ENCODE data around the gene SP3. TPM values are rescaled to one million over a fixed set of nuclear protein-coding genes. Genes with fewer than 3 reads are reported as not detected.

Gene SP3
- total RNA-seq, 4 donors from 2014 or later = 69.7 to 94.3 (median 87.6) TPM

DNA sequence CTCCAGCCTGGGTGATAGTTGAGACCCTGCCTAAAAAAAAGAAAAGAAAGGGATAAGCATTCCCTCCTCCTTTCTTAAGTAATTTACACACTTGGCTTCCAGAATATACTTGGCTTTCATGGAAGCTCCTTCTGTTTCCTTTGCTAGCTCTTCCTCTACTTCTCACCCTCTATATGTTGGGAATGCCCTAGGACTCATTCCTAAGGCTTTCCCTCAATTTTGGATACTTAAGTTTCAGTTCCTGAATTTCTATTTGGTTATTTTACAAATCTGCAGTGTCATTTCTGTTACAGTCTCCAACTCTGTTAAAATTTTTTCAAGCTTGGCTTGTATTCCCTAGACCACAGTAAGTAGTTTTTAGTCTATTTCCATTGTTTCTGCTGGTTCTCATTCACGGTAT is 23.6 kb downstream of the SP3 start:
- Histone ChIP-seq H3K27me3 (no peaks in the 10 kb centered on the region), H3K9me3 (no peaks in the 10 kb centered on the region), H3K27ac (no peak overlapping the region), H3K36me3 (no peaks in the 10 kb centered on the region), H3K4me3 (no peak overlapping the region), H3K4me1 (peaks cover 3 to 94% (median 18%) of the 10 kb centered on the region in 3 donors)
- 83 to 85% methylated on average over 1 of the region's 1 CpG for WGBS, 2 donors (ENCODE audit: low coverage in 1 of 2)
- TF ChIP-seq POLR2AphosphoS5 (IDR thresholded peaks at IDR 0.05) (no peak), POLR2A (IDR thresholded peaks at IDR 0.05) (no peak), EP300 (IDR thresholded peaks at IDR 0.05) (no peak)
- TF ChIP-seq, protein P1, sequence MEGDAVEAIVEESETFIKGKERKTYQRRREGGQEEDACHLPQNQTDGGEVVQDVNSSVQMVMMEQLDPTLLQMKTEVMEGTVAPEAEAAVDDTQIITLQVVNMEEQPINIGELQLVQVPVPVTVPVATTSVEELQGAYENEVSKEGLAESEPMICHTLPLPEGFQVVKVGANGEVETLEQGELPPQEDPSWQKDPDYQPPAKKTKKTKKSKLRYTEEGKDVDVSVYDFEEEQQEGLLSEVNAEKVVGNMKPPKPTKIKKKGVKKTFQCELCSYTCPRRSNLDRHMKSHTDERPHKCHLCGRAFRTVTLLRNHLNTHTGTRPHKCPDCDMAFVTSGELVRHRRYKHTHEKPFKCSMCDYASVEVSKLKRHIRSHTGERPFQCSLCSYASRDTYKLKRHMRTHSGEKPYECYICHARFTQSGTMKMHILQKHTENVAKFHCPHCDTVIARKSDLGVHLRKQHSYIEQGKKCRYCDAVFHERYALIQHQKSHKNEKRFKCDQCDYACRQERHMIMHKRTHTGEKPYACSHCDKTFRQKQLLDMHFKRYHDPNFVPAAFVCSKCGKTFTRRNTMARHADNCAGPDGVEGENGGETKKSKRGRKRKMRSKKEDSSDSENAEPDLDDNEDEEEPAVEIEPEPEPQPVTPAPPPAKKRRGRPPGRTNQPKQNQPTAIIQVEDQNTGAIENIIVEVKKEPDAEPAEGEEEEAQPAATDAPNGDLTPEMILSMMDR (IDR thresholded peaks at IDR 0.05) = no peak
- no peak for ATAC-seq

DNA sequence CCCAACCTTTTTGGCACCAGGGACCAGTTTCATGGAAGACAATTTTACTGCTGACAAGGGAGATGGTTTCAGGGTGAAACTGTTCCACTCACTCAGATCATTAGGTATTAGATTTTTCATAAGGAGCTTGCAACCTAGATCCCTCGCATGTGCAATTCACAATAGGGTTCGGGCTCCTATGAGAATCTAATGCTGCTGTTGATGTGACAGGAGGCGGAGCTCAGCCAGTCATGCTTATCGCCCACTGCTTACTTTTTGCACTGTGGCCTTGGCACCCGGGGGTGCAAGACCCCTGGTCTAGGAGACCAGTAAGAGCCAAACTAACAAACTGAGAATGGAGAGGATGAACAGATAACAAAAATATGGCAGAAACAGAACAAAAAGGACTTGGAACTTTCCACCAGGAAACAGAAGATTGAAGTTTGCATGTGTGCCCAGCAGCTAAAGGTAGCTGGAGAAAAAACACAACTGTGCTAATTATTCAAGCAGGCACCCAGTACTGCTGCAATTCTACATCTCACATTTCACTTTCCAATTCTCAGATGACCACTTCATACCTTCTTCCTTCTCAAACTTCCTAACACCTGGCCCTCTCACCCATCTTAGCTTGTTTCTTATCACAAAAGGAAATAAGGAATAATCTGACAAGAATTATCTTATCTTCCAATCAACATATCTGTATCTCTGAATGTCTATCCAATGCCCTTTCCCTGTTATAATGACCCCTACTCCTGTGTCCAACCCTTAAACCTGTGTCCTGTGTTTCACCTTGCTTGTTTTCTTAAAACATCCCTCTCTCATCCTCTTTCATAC is 24.8 kb downstream of the SP3 start:
- Histone ChIP-seq H3K4me1 (peaks cover 5 to 92% (median 21%) of the 10 kb centered on the region in 3 donors), H3K27ac (no peak overlapping the region), H3K9me3 (no peaks in the 10 kb centered on the region), H3K36me3 (no peaks in the 10 kb centered on the region), H3K27me3 (no peaks in the 10 kb centered on the region), H3K4me3 (no peak overlapping the region)
- WGBS, 2 donors (ENCODE audit: low coverage in 1 of 2) = 83 to 100% methylated on average over 1 of the region's 5 CpGs
- TF ChIP-seq, protein P1 (IDR thresholded peaks at IDR 0.05) = no peak
- TF ChIP-seq POLR2AphosphoS5 (IDR thresholded peaks at IDR 0.05) (no peak), POLR2A (IDR thresholded peaks at IDR 0.05) (no peak), EP300 (IDR thresholded peaks at IDR 0.05) (no peak)
- ATAC-seq = no peak

DNA sequence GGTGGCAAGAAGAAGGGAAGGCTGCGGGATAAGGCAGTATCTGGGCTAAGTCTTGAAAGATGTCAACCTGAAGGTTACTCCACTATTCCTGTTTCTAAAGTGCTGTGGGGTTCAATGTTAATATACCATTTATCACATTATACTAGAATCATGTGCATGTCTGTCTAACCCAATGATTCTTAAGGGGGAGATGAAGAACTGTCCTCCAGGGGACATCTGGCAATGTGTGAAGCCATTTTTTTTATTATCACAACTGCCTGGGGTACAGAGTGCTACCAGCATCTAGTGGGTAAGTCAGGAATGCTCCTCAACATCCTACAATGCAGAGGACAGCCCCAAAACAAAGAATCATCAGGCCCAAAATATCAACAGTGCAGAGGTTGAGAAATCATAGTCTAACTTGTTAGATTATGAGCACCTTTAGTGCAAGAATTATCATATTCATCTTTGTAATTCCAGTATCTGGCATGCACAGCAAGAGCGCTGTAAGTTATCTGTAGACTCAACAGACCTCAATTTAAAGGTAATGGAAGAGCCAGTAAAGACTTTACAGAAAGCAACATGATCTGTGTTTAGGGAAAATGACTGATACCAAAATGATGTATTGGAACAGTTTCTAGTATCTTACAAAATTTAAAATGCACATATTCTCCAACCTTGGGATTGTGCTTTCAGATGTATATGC is 26.3 kb downstream of the SP3 start:
- Histone ChIP-seq H3K36me3 (no peaks in the 10 kb centered on the region), H3K27me3 (no peaks in the 10 kb centered on the region), H3K4me1 (peaks cover 5 to 94% (median 21%) of the 10 kb centered on the region in 3 donors), H3K9me3 (no peaks in the 10 kb centered on the region), H3K27ac (no peak overlapping the region), H3K4me3 (no peak overlapping the region)
- 89 to 100% methylated on average over 2 of the region's 2 CpGs for WGBS, 2 donors (ENCODE audit: low coverage in 1 of 2)
- no peak for ATAC-seq
- no peak for TF ChIP-seq POLR2A (IDR thresholded peaks at IDR 0.05)
- no peak for TF ChIP-seq POLR2AphosphoS5 (IDR thresholded peaks at IDR 0.05)
- TF ChIP-seq, protein P1 (IDR thresholded peaks at IDR 0.05) = no peak
- TF ChIP-seq EP300 (IDR thresholded peaks at IDR 0.05) = no peak

DNA sequence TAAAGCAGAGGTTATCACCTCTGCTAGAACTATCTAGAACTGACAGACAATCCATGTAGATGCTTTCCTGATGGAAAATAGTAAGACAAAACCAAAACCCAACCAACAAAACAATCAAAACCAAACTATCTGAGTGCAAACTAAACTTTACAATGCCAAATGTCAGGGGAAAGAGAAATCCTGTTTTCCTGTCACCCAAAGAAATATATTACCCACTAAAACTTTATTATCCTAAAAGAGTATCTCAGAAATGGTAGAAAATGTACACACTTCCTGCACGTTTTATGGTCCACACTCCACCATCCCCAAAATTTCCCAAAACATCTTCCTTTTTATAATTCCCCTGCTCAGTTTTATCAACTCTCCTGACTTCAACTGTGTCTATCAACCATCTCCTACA is 29.9 kb downstream of the SP3 start:
- H3K27me3 ChIP-seq = no peaks in the 10 kb centered on the region
- no peak for ATAC-seq
- TF ChIP-seq, protein P1 (IDR thresholded peaks at IDR 0.05) = no peak
- TF ChIP-seq POLR2AphosphoS5 (IDR thresholded peaks at IDR 0.05) = no peak
- TF ChIP-seq POLR2A (IDR thresholded peaks at IDR 0.05) = no peak
- no peak for TF ChIP-seq EP300 (IDR thresholded peaks at IDR 0.05)
- WGBS, 2 donors (ENCODE audit: low coverage in 1 of 2) = 48 to 73% methylated on average over 1 of the region's 1 CpG
- no peak overlapping the region for H3K4me3 ChIP-seq
- no peaks in the 10 kb centered on the region for H3K9me3 ChIP-seq
- no peaks in the 10 kb centered on the region for H3K36me3 ChIP-seq
- H3K27ac ChIP-seq = no peak overlapping the region
- peaks cover 5 to 79% (median 13%) of the 10 kb centered on the region in 3 donors for H3K4me1 ChIP-seq

Data from gastroesophageal sphincter (tissue), 4 donors.